Measurements from ENCODE around the gene WFIKKN2. TPM values are rescaled to one million over a fixed set of nuclear protein-coding genes. Genes with fewer than 3 reads are reported as not detected.

The WFIKKN2 gene
- polyA plus RNA-seq, 1 experiment: not detected

GRCh38 chr17:50866261-50866949, 31.0 kb downstream of the WFIKKN2 start, which contains the start of gene TOB1:
TSS of gene TOB1 (minus strand) at chr17:50866354. CDS start at chr17:50864017, 2,337 bp downstream.
- H3K36me3 ChIP-seq (ENCODE audit: control insufficient read depth, insufficient read depth, low read length): peaks cover 7% of the 10 kb centered on the region
- TF ChIP-seq CTCF (IDR thresholded peaks at IDR 0.05; ENCODE audit: insufficient read depth, low read depth, low read length): no peak
- ChIA-PET POLR2A (interaction anchor here (0.6 to 1.5 kb wide), 10 partner anchors 14 to 1200 kb away, joined by 3 to 13 read pairs (median 4); no protein-coding TSS in a partner anchor), CTCF (interaction anchor here (0.7 to 2.9 kb wide), 8 partner anchors 11 to 287 kb away, joined by 3 to 15 read pairs (median 4); partner anchors contain the start of gene NME1)
- H3K4me3 ChIP-seq (ENCODE audit: low read depth, low read length): peak within 1 kb of the TSS; percentile 95
- no peaks in the 10 kb centered on the region for H3K27me3 ChIP-seq (ENCODE audit: control insufficient read depth, insufficient read depth, low read length)
- peak; percentile 80 for DNase-seq (ENCODE audit: low read depth)

- CTCF ChIA-PET: interaction anchor here (0.7 to 2.9 kb wide), 5 partner anchors 10 to 287 kb away, joined by 3 to 11 read pairs (median 4); partner anchors contain the start of gene NME1
- no peaks in the 10 kb centered on the region for H3K27me3 ChIP-seq (ENCODE audit: control insufficient read depth, insufficient read depth, low read length)
- H3K36me3 ChIP-seq (ENCODE audit: control insufficient read depth, insufficient read depth, low read length): peaks cover 7% of the 10 kb centered on the region
- no peak for DNase-seq (ENCODE audit: low read depth)
- no peak for TF ChIP-seq CTCF (IDR thresholded peaks at IDR 0.05; ENCODE audit: insufficient read depth, low read depth, low read length)
- POLR2A ChIA-PET: interaction anchor here (0.8 to 1.4 kb wide), 2 partner anchors 64 to 78 kb away, joined by 4 to 10 read pairs; no protein-coding TSS in a partner anchor
- peak overlapping the region; percentile 85 for H3K4me3 ChIP-seq (ENCODE audit: low read depth, low read length)
Observed at GRCh38 chr17:50866950-50867362, 31.6 kb downstream of the WFIKKN2 start.

GRCh38 chr17:50867363-50868139, 32.2 kb downstream of the WFIKKN2 start:
- TF ChIP-seq CTCF (IDR thresholded peaks at IDR 0.05; ENCODE audit: insufficient read depth, low read depth, low read length): no peak
- ChIA-PET CTCF (interaction anchor here (0.9 to 2.9 kb wide), 4 partner anchors 10 to 88 kb away, joined by 3 to 11 read pairs (median 4); no protein-coding TSS in a partner anchor), POLR2A (interaction anchor here (0.5 kb wide), 1 partner anchor 77 kb away, joined by 4 read pairs; no protein-coding TSS in a partner anchor)
- Histone ChIP-seq H3K27me3 (ENCODE audit: control insufficient read depth, insufficient read depth, low read length) (no peaks in the 10 kb centered on the region), H3K36me3 (ENCODE audit: control insufficient read depth, insufficient read depth, low read length) (peaks cover 7% of the 10 kb centered on the region), H3K4me3 (ENCODE audit: low read depth, low read length) (peak overlapping the region; percentile 85)
- DNase-seq (ENCODE audit: low read depth): peak; percentile 83

- H3K27me3 ChIP-seq (ENCODE audit: control insufficient read depth, insufficient read depth, low read length): no peaks in the 10 kb centered on the region
- peak overlapping the region; percentile 85 for H3K4me3 ChIP-seq (ENCODE audit: low read depth, low read length)
- POLR2A ChIA-PET: no interaction called here
- TF ChIP-seq CTCF (IDR thresholded peaks at IDR 0.05; ENCODE audit: insufficient read depth, low read depth, low read length): no peak
- peaks cover 6% of the 10 kb centered on the region for H3K36me3 ChIP-seq (ENCODE audit: control insufficient read depth, insufficient read depth, low read length)
- DNase-seq (ENCODE audit: low read depth): no peak
- CTCF ChIA-PET: interaction anchor here (1.0 kb wide), 1 partner anchor 44 kb away, joined by 3 read pairs; no protein-coding TSS in a partner anchor
Observed at GRCh38 chr17:50868140-50868438, 32.7 kb downstream of the WFIKKN2 start.

GRCh38 chr17:50868602-50869001, 33.2 kb downstream of the WFIKKN2 start:
- no peak for TF ChIP-seq CTCF (IDR thresholded peaks at IDR 0.05; ENCODE audit: insufficient read depth, low read depth, low read length)
- Histone ChIP-seq H3K4me3 (ENCODE audit: low read depth, low read length) (no peak overlapping the region), H3K27me3 (ENCODE audit: control insufficient read depth, insufficient read depth, low read length) (no peaks in the 10 kb centered on the region), H3K36me3 (ENCODE audit: control insufficient read depth, insufficient read depth, low read length) (peaks cover under 1% of the 10 kb centered on the region; the same call in 1 of the 2 replicates)
- DNase-seq (ENCODE audit: low read depth): no peak
- ChIA-PET CTCF (no interaction called here), POLR2A (no interaction called here)
